ENCODE measurements around the gene TPSB2. TPM values are rescaled to one million over a fixed set of nuclear protein-coding genes. Genes with fewer than 3 reads are reported as not detected.

Gene TPSB2
- total and polyA plus RNA-seq, 9 of the 15 experiments (the other 6 are each of a cell fraction or from before 2014, with no cell fraction given) = 0.18 TPM; not detected in 8

DNA sequence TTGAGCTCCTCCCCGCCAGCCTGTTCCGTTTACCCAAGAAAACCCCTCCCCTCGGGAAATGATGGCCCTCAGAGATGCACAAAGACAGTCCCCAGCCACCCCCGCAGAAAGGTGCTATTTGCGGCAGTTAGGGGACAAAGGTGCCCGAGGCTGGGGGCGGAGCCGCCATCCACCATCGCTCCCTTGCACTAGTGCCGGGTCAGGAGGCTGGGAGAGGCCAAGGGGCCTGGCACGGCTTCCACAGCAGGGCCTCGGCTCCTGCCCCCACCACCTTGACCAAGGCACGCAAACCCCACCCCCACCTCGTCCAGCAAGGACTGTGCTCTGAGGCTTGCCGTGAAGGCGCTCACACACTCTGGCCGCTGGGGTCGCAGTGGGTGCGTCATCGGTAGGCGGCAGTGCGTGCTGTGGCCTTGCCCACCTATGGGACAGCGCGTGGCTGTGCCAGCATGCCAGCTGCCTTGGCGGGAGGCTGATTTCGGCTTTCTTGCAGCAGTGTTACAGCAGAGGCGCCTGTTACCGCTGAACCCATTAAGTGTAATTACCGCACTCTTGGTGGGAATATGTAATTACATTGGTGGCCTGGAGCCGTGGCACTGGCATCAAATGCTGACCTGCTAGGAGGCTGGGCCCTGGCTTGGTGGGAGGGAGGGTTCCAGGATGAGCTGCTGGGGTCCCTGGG is 36.7 kb downstream of the TPSB2 start (continued):
- TF ChIP-seq, protein P1, sequence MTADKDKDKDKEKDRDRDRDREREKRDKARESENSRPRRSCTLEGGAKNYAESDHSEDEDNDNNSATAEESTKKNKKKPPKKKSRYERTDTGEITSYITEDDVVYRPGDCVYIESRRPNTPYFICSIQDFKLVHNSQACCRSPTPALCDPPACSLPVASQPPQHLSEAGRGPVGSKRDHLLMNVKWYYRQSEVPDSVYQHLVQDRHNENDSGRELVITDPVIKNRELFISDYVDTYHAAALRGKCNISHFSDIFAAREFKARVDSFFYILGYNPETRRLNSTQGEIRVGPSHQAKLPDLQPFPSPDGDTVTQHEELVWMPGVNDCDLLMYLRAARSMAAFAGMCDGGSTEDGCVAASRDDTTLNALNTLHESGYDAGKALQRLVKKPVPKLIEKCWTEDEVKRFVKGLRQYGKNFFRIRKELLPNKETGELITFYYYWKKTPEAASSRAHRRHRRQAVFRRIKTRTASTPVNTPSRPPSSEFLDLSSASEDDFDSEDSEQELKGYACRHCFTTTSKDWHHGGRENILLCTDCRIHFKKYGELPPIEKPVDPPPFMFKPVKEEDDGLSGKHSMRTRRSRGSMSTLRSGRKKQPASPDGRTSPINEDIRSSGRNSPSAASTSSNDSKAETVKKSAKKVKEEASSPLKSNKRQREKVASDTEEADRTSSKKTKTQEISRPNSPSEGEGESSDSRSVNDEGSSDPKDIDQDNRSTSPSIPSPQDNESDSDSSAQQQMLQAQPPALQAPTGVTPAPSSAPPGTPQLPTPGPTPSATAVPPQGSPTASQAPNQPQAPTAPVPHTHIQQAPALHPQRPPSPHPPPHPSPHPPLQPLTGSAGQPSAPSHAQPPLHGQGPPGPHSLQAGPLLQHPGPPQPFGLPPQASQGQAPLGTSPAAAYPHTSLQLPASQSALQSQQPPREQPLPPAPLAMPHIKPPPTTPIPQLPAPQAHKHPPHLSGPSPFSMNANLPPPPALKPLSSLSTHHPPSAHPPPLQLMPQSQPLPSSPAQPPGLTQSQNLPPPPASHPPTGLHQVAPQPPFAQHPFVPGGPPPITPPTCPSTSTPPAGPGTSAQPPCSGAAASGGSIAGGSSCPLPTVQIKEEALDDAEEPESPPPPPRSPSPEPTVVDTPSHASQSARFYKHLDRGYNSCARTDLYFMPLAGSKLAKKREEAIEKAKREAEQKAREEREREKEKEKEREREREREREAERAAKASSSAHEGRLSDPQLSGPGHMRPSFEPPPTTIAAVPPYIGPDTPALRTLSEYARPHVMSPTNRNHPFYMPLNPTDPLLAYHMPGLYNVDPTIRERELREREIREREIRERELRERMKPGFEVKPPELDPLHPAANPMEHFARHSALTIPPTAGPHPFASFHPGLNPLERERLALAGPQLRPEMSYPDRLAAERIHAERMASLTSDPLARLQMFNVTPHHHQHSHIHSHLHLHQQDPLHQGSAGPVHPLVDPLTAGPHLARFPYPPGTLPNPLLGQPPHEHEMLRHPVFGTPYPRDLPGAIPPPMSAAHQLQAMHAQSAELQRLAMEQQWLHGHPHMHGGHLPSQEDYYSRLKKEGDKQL (CRISPR knock-in tag; IDR thresholded peaks at IDR 0.05; ENCODE audit: borderline replicate concordance) = no peak
- TF ChIP-seq ZNF778 (CRISPR knock-in tag; IDR thresholded peaks at IDR 0.05) = no peak
- TF ChIP-seq CREB1 (IDR thresholded peaks at IDR 0.05) = peak; percentile 88
- TF ChIP-seq CREB1 (CRISPR knock-in tag; IDR thresholded peaks at IDR 0.05) = peak; percentile 87
- TF ChIP-seq ZBTB8A (IDR thresholded peaks at IDR 0.05; ENCODE audit: partially characterized antibody) = no peak
- TF ChIP-seq BACH1 (tag; IDR thresholded peaks at IDR 0.05) = no peak
- TF ChIP-seq ZNF668 (CRISPR knock-in tag; IDR thresholded peaks at IDR 0.05) = no peak
- 0 out of 2 replicates have a peak, but pooled peaks have one; percentile 20 for TF ChIP-seq EHMT2 (IDR thresholded peaks at IDR 0.05)
- TF ChIP-seq, protein P2, sequence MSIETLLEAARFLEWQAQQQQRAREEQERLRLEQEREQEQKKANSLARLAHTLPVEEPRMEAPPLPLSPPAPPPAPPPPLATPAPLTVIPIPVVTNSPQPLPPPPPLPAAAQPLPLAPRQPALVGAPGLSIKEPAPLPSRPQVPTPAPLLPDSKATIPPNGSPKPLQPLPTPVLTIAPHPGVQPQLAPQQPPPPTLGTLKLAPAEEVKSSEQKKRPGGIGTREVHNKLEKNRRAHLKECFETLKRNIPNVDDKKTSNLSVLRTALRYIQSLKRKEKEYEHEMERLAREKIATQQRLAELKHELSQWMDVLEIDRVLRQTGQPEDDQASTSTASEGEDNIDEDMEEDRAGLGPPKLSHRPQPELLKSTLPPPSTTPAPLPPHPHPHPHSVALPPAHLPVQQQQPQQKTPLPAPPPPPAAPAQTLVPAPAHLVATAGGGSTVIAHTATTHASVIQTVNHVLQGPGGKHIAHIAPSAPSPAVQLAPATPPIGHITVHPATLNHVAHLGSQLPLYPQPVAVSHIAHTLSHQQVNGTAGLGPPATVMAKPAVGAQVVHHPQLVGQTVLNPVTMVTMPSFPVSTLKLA (conservative IDR thresholded peaks at IDR 0.05) = peak in 1 of 2 experiments; percentile 40; a peak in 1 of 4 replicates
- TF ChIP-seq MAZ (CRISPR knock-in tag; conservative IDR thresholded peaks at IDR 0.05 in 1 of 2, IDR thresholded peaks at IDR 0.05 in 1 of 2) = peak; percentile 18 to 35; a peak in 1 of 4 replicates
- no peak for TF ChIP-seq RBM39 (optimal IDR thresholded peaks at IDR 0.05; ENCODE audit: low read depth, low read length)
- no peak for TF ChIP-seq ZBED1 (IDR thresholded peaks at IDR 0.05)
- 0 out of 4 replicates have a peak, but pooled peaks of 1 of the 2 experiments have one; percentile 30 for TF ChIP-seq HDAC1 (IDR thresholded peaks at IDR 0.05)
- no peak for TF ChIP-seq FOXP4 (CRISPR knock-in tag; IDR thresholded peaks at IDR 0.05; ENCODE audit: borderline replicate concordance)
- no peak for TF ChIP-seq ESRRB (CRISPR knock-in tag; IDR thresholded peaks at IDR 0.05; ENCODE audit: borderline replicate concordance)
- no peak for TF ChIP-seq HOXB6 (CRISPR knock-in tag; IDR thresholded peaks at IDR 0.05; ENCODE audit: borderline replicate concordance)
- TF ChIP-seq ZC3H8 (IDR thresholded peaks at IDR 0.05) = no peak
- TF ChIP-seq NFIX (CRISPR knock-in tag; IDR thresholded peaks at IDR 0.05; ENCODE audit: low read depth) = no peak
- TF ChIP-seq SMAD3 (CRISPR knock-in tag; conservative IDR thresholded peaks at IDR 0.05) = no peak

All from K562 (cell line).